Heart left ventricle (tissue), 16 donors: ENCODE measurements around the gene DPM2. TPM values are rescaled to one million over a fixed set of nuclear protein-coding genes. Genes with fewer than 3 reads are reported as not detected.

Experiments used
- ATAC-seq, 4 donors: fragments of 200-7000 bp; cut with Tn5 transposase; one replicate each; pipeline ENCODE4 v1.9.1; 2020 to 2022; ENCODE audit warnings: moderate library complexity in 4 of 4, mild to moderate bottlenecking in 3 of 4, moderate number of reproducible peaks in 1 of 4
- DNase-seq, 5 donors: peaks; one replicate each; pipeline ENCODE4 v3.0.0-alpha.2; 2020
- H3K27ac ChIP-seq, 12 donors: fragments of 200-600 bp; sonication (generic) in 4 of 12; one replicate each; pipeline versions ENCODE4 v1.5.0 to v1.8.0; 2016 to 2022; ENCODE audit warnings: mild to moderate bottlenecking in 2 of 12
- H3K27me3 ChIP-seq, 9 donors: fragments of 200-600 bp; sonication (generic) in 2 of 9; one replicate each; pipeline versions ENCODE4 v1.5.1 to v1.8.0; 2016 to 2022; ENCODE audit warnings: mild to moderate bottlenecking in 3 of 9
- H3K36me3 ChIP-seq, 9 donors: fragments of 200-600 bp; sonication (generic) in 2 of 9; one replicate each; pipeline versions ENCODE4 v1.5.0 to v1.8.0; 2018 to 2022; ENCODE audit warnings: mild to moderate bottlenecking in 2 of 9
- H3K4me1 ChIP-seq, 12 donors: fragments of 200-600 bp; sonication (generic) in 4 of 12; one replicate each; pipeline versions ENCODE4 v1.5.0 to v1.8.0; 2016 to 2022; ENCODE audit warnings: mild to moderate bottlenecking in 3 of 12
- H3K4me3 ChIP-seq, 12 donors: fragments of 200-600 bp; sonication (generic) in 4 of 12; one replicate each; pipeline versions ENCODE4 v1.5.0 to v1.8.0; 2017 to 2022; ENCODE audit warnings: mild to moderate bottlenecking in 9 of 12, moderate library complexity in 4 of 12
- H3K9me3 ChIP-seq, 12 donors: fragments of 200-600 bp; sonication (generic) in 4 of 12; one replicate each; pipeline versions ENCODE4 v1.5.0 to v1.8.0; 2016 to 2022; ENCODE audit warnings: mild to moderate bottlenecking in 1 of 12
- CTCF ChIP-seq, 12 donors: fragments of 200-600 bp; sonication (generic) in 4 of 12; IDR thresholded peaks; one replicate each; pipeline versions ENCODE4 v1.5.0 to v1.8.0; 2018 to 2022; ENCODE audit warnings: antibody characterized with exemption in 12 of 12, mild to moderate bottlenecking in 5 of 12
- POLR2A ChIP-seq, 2 donors: fragments of 450-650 bp; IDR thresholded peaks; one replicate each; pipeline ENCODE4 v1.6.1; 2017; ENCODE audit warnings: antibody characterized with exemption in 2 of 2, mild to moderate bottlenecking in 2 of 2, moderate library complexity in 2 of 2
- WGBS, 4 donors: extraction: QIAGEN DNeasy Blood & Tissue Kit in 2 of 4; methylation state at CpG; one replicate each; pipeline versions ENCODE4 v1.1.5 to v1.1.7; 2013 to 2018; 5-methylcytosine and 5-hydroxymethylcytosine counted together
- intact Hi-C, 10 donors: fragments of 100-400 bp; cut with DNase I; formaldehyde crosslinking; loops; one replicate each; pipeline versions ENCODE4 v1.11.1 to v1.14.2; 2022
- polyA plus RNA-seq, 2 donors: library from polyadenylated mRNA; stranded (reverse); fragments of 200-250 nt; gene quantifications; one replicate each; pipeline ENCODE4 v1.2.3, GENCODE V29; 2013
- total RNA-seq, 9 donors: library from RNA; depleted of rRNA in 2 of 9; stranded (reverse); fragments of >200 nt in 2 of 9; fragmentation: NEBNext Ultra II Directional in 3 of 9; extraction: Animal tissue kit (Norgen Biotek cat#: 25700) in 3 of 9; gene quantifications; one replicate each; pipeline versions ENCODE4 v1.1.0 to v1.2.4, GENCODE V29; 2016 to 2023
- donor health status: ischemic (EF 13 %, LVEDD 7.1; RV severe dilation, severe dysfunction).
- donor health status: healthy with polysubstance abuse.
- donor health status: DM: no; HTN: yes; CAD: no.
- donor health status: DM: no; HTN: no; CAD: no.
- donor health status: ischemic (EF 25% LVEDD 6.9; RV normal size, moderate dysfunction).
- donor health status: ischemic (EF 25% LVEDD 5.7; RV mildly dilated, moderate dysfunction).
- donor health status: healthy.
- donor health status: DM: yes; HTN: yes; CAD: no.
- donor health status: ischemic (EF 35%, LVEDD 5.7; RV mildly dilated, moderate dysfunction).
- donor health status: nonischemic (EF 11% LVEDD 7.7; RV severe dilation, severe dysfunction).
- donor health status: DM: yes; HTN: yes; CAD: no.
- donor health status: PGD.
- donor health status: ischemic (EF 29% LVEDD 5.4; RV normal size, mild dysfunction).
- donor health status: nonischemic (EF 23%, LVEDD 6.1; RV moderate dilation, normal function).

Gene DPM2
- total and polyA plus RNA-seq, 11 donors: 7.2 to 31.7 (median 13.5) TPM

- intact Hi-C loops: no loop called here
- peak; percentile 25 to 81 (median 68) for DNase-seq
- H3K36me3 ChIP-seq: peaks cover 0 to 4% (median 0%) of the 10 kb centered on the region in 9 donors
- peak; percentile 27 to 38 (median 32) for ATAC-seq
- H3K9me3 ChIP-seq: no peaks in the 10 kb centered on the region
- peak overlapping the region in 10 of 12 donors; percentile 18 to 99 (median 84) for H3K4me3 ChIP-seq
- H3K27ac ChIP-seq: peak overlapping the region; percentile 70 to 96 (median 90)
- no peaks in the 10 kb centered on the region for H3K27me3 ChIP-seq
- peaks cover 0 to 86% (median 74%) of the 10 kb centered on the region in 12 donors for H3K4me1 ChIP-seq
- WGBS, 4 donors: 48 to 52% (median 51%) methylated on average over 12 of the region's 12 CpGs
- TF ChIP-seq CTCF (IDR thresholded peaks at IDR 0.05): peak in 4 of 12 donors; percentile 8 to 38 (median 34)
- peak in 1 of 2 donors; percentile 14 for TF ChIP-seq POLR2A (IDR thresholded peaks at IDR 0.05)
These were observed 40.4 kb upstream of the DPM2 start for GRCh38 chr9:127977884-127978647.

DNA sequence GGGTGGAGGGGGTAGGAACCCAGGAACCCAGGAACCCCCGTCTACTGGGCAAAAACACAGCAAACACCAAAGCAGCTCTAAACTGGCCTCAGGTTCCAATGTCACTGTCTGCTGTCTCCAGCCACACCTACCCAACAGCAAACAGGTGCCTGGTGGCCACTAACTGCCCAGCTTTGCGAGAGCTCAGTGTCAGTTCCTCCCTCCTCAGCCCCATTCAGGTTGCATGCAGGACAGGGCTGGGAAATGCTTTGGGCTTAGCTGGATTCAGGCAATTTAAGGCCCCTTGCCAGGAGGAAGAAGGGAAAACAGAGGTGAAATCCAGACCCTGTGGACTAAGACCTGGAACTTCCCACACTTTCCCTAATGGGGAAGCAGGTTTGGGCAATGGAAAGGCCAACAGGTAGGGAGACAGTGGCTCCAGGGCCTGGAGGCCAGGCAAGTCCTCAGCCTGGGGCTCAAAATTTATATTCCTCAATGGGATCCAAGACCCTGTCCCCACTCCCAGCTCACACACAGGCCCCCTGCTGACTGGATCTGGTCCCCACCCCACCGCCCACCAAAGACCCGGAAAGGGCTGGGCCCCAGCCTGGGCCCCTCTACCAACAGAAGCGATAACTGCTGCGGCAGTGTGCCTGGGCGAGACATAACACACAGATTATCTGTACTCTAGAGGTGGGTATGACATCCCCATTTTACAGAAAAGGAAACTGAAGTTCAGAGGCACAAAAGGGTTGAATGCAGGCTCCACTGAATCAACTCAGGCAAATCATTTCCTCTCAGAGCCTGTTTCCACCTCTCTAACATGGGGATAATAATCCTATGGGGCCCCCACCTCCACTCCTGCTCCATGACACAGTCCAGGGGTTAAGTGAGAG, 39.6 kb upstream of the DPM2 start:
- H3K36me3 ChIP-seq: peaks cover 0 to 4% (median 0%) of the 10 kb centered on the region in 9 donors
- H3K9me3 ChIP-seq: no peaks in the 10 kb centered on the region
- peak overlapping the region; percentile 70 to 96 (median 90) for H3K27ac ChIP-seq
- ATAC-seq (no peak), DNase-seq (peak in 2 of 5 donors; percentile 20 to 37)
- intact Hi-C loops: no loop called here
- H3K4me3 ChIP-seq: peak overlapping the region in 10 of 12 donors; percentile 18 to 99 (median 84)
- TF ChIP-seq CTCF (IDR thresholded peaks at IDR 0.05) (no peak), POLR2A (IDR thresholded peaks at IDR 0.05) (no peak)
- no peaks in the 10 kb centered on the region for H3K27me3 ChIP-seq
- peaks cover 0 to 90% (median 82%) of the 10 kb centered on the region in 12 donors for H3K4me1 ChIP-seq
- 57 to 84% (median 69%) methylated on average over 7 of the region's 7 CpGs for WGBS, 4 donors

DNA sequence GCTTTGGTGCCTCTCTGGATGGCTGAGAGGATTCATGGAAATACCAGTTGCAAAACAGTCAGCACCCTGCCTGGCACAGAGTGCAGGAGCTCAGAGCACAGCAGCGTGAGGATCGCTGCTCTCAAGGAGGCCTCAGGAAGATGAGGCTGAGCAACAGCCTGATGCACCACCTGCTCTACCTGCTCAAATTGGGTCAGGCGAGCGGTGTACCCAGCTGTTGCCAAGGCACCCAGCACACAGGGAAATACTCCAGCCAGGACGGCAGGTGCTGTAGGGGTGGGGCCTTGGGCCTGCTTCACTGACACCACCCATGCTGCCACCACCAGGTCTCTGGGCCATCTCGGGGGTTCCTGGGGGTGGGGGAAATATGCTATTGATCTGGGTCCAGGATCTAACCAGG, 38.8 kb upstream of the DPM2 start:
- Histone ChIP-seq H3K27ac (peak overlapping the region in 9 of 12 donors; percentile 66 to 96 (median 90)), H3K4me3 (peak overlapping the region in 2 of 12 donors; percentile 81 to 99), H3K9me3 (no peaks in the 10 kb centered on the region), H3K36me3 (peaks cover 0 to 4% (median 0%) of the 10 kb centered on the region in 9 donors), H3K27me3 (no peaks in the 10 kb centered on the region), H3K4me1 (peaks cover 0 to 92% (median 86%) of the 10 kb centered on the region in 12 donors)
- WGBS, 4 donors: 63 to 79% (median 73%) methylated on average over 6 of the region's 6 CpGs
- TF ChIP-seq CTCF (IDR thresholded peaks at IDR 0.05) (no peak), POLR2A (IDR thresholded peaks at IDR 0.05) (no peak)
- intact Hi-C loops: no loop called here
- no peak for ATAC-seq
- peak in 2 of 5 donors; percentile 27 to 44 for DNase-seq
